HG02571 (cell line): ENCODE data around the gene PIK3R1.

ENCODE experiments used
- ATAC-seq: cut with Tn5 transposase; IDR thresholded peaks from one replicate; pipeline ENCODE4 v1.9.1; 2021; ENCODE audit warnings: mild to moderate bottlenecking, moderate library complexity; ENCODE audit not compliant: unreplicated experiment

Gene PIK3R1

DNA sequence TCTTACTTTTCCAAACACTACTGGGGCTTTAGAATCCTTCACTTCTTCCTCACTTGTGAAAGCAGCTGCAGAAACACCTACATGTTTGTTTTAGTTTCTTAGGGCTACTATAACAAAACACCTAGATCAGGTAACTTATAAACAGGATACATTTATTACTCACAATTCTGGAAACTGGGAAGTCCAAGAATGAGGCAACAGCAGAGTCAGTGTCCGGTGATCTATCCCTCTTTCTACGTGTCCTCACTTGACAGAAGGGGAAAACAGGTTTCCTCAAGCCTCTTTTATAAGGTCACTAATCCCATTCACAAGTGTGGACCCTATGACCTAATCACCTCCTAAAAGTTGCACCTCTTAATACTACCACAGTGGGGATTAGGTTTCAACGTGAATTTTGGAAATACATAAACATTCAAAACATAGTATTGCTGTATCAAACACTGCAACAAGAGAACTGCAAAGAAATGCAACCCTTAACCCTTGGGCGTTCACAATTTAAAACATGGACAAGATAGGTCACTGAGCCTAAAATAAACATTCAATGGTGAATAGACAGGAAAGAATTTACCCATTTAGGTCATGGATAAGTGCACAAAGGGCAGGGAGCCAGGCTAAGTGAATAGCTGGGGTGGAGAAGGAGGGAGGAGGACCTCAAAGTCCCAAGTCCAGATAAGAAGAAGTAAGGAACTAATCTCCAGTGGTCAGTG is 104.3 kb downstream of the PIK3R1 start:
- no peak for ATAC-seq

DNA sequence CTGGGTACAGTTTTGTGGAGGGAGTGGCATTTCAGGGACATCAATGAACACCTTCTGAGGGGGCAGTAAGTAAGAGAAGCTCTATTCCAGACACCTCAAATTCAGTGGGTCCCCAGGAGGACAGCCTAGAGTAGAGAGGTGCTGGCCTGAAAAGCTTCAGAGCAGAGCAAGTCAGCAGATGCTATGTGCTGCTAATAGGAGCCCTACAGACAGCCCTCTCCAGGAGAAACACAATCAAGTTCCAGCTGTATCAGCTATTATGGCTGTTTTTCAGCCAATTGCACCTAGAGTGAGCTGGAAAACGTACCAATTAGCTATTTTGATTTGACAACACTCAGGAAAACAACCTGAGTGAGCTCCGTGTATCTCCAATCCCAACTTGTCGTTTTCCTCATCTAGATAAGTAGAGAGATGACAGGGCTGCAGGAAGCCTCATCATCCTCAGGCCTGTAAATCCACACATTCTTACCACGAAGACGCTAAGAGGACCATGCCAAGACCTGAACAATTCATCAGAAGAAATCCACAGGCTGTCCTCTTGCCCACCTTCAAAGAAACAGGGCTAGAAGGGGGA is 104.9 kb downstream of the PIK3R1 start:
- ATAC-seq: no peak

DNA sequence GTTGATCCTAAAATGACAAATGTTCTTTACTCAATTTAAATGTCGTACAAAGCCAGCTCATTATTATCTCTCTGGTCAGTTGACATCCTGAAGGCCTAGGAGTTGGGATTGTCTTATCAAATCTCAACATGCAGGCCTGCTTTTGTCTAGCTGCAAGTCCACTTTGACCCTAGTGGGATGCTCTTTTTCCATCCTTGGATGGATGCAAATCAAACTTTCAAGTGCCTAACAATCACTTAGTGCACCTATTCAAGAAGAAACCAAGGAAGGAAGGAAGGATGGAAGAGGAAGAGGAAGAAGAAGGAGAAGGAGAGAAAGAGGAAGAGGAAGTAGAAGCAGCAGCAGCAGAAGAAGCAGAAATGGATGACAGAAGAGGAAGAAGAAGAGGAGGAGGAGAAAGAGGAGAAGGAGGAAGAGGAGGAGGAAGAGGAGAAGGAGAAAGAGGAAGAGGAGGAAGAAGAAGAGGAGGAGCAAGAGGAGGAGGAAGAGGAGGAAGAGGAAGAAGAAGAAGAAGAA is 109.6 kb downstream of the PIK3R1 start:
- ATAC-seq: no peak

GRCh38 chr5:68329554-68330255 is 114.1 kb downstream of the PIK3R1 start:
- no peak for ATAC-seq

GRCh38 chr5:68330574-68330973 is 115.0 kb downstream of the PIK3R1 start:
- no peak for ATAC-seq

DNA sequence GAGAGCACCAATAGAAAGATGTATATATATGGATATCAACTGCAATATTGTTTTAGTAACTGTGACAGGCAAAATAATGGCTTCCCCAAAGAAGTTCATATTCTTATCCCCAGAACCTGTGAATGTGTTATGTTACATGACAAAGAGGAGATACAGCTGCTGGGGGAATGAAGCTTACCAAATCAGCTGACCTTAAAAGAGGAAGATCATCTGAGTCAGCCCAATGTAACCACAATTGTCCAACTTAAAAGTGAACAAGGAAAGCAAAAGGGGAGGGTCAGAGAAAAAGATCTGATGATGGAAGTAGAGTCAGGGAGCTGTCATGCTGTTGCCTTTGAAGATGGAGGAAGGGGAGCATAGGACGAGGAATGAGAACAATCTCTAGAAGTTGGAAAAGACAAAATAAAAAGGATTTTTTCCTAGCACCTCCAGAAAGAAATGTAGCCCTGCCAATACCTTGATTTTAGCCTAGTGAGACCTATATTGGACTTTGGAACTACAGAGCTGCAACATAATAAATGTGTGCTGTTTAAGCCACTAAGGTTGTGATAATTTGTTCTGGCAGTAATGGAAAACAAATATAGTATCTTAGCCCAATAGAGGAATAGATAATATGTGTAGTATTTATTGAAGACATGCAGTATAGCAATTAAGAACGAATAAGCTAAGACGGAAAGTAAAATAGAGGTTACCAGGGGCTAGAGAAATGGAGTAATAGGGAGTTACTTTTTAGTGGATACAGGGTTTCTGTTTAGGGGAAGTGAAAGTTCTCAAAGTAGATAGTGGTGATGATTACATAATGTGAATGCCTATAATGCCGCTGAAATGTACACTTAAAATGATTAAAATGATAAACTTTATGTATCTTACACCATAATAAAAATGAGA is 115.9 kb downstream of the PIK3R1 start:
- no peak for ATAC-seq

DNA sequence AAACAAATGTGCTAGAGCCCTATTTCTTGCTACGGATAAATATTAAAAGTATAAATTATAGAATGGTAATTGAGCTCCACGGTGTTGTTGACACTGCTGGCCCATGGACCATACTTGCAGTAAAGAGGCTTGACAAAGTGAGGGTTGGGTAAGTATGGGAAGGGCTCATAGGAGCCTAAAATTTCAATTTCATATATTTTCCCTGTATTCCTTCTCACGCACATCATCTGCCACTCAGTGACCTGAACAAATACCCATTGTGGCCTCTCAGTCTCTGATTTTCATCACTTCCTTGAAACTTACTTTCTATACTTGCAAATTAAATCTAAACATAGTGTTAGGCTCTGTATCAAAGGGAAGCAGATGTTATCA is 116.5 kb downstream of the PIK3R1 start:
- ATAC-seq: no peak

DNA sequence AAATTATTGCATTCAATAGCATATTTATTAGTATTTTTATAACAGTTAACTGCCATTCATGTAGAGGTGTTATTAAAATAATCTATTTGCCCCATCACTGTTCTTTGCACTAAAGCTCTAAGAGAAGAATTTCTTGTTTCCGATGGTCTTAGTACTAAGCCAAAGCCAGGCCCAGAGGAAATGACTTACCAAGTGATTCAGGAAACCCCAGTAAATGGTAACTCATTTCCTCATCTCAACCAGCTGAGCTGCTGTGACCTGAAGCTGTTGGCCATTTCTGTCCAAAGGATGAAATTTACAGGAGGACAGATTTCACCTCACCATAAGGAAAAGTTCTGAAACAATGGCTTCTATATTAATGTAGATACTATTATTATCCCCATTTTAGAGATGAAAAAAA is 117.0 kb downstream of the PIK3R1 start:
- ATAC-seq: no peak

DNA sequence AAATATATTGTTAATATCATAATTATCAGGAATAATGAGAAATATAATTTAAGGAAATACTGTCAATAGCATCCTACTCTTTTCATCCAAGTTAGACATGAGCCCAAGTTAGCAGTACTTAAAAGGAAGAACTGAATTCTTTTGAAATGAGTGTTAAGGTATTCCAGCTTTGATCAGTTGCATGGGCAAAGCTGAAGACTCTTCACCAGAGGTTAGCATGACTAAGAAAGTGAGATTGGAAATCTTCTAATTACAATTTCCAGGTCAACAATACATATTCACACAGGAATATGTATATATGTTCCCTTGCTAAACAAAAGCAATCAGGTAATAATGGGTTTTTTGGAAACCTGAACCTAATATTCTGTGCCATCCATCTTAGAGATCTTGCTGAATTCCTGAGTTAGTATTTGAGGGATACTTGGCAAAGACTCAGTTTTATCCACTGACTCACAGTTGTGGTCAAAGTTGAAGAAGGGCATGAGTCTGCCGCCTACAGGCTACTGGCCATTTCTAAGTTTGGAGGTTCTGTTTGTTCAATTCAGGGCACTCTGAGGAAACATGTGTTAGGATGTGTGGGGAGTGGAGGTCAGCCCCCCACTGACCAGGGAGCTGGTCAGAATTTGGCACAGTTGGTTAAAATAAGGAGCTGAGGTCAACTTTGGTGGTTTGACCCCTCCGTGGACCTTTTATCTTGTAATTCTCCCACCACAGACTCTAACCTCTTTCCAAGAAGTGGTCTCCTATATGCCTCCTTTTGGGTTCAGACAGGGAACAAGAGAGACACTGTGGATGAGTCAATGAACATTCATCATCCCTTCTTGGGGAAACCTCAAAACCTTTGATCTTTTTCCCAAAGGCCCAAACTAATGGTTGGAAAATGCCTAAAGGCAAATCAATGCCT is 118.3 kb downstream of the PIK3R1 start:
- no peak for ATAC-seq

- no peak for ATAC-seq
Observed at GRCh38 chr5:68334553-68334886, 119.0 kb downstream of the PIK3R1 start.

DNA sequence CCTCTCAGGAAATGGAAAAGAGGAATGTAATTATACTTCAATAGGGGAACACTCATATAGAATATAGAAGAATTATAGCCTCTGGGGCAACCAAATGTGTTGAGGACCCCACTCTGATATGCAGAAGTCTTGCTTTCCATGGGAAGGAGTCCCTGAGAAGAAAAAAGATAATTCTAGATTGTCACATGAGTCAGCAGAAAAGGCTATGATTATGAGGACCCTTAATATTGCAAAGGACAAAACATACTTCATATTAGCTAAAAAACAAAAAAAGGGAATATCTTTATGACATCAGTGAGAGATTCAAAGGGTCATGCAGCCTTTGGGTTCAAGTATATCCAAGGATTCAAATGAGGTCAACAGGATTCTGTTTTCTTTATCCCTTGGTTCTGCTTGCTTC is 119.5 kb downstream of the PIK3R1 start:
- ATAC-seq: no peak

- no peak for ATAC-seq
Observed at GRCh38 chr5:68336200-68336599, 120.6 kb downstream of the PIK3R1 start.

GRCh38 chr5:68337235-68337634 is 121.7 kb downstream of the PIK3R1 start:
- ATAC-seq: no peak

DNA sequence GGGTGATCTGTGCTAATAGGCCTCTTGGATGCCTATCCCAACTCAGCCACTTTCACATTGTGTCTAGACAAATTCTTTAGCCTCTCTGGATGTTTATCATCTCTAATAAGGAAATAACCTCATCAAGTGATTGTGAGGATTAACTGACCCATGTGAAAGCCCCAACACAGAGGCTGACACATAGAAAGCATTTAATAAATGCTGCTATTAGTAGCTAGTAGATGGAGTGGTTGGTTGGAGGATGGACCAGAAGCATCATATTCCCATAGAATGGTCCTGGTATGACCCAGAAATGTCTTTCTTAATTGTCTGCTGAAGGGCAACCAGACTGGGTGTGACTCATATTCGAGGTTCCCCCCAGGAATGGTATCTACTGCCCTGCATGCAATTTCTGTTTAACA is 124.4 kb downstream of the PIK3R1 start:
- ATAC-seq: no peak

GRCh38 chr5:68341006-68341405 is 125.5 kb downstream of the PIK3R1 start:
- no peak for ATAC-seq

DNA sequence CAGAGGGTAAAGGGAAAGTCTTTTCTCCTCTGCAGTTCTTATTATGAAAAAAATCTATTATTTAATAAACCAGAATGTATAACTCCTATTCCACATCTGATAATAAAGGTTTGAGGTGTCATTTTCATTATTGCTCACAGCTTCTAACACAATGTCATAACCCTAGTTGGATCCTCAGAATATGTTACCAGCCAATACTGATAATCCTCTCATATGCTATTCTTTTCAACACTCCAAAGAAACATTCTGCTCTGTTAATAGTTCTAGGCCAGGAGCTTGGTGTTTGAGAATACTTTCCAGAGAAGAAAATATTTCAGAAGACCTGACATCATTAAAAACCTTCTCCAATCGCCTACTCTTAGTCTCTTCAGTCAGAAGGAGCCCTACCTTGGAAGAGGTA is 127.1 kb downstream of the PIK3R1 start:
- ATAC-seq: no peak

DNA sequence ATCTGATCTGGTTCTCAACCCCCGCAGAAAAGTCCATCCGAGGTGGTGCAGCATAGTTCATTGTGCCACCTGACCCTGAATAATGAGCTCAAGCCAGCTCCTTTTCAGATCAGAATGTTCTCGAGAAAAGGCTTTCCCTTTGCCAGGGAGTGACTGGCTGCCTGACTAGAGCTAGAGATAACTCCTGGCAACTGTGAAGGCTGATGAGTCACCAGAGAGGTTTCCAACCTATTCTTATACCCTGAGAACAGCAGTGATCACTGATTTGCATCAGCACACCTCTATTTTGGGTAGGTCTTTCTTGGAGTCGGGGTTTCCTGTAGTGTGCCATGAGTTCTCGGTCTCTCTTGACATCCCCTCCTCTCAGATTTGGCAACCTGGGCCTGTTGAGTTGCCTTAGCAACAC is 127.9 kb downstream of the PIK3R1 start:
- ATAC-seq: peak; percentile 70

DNA sequence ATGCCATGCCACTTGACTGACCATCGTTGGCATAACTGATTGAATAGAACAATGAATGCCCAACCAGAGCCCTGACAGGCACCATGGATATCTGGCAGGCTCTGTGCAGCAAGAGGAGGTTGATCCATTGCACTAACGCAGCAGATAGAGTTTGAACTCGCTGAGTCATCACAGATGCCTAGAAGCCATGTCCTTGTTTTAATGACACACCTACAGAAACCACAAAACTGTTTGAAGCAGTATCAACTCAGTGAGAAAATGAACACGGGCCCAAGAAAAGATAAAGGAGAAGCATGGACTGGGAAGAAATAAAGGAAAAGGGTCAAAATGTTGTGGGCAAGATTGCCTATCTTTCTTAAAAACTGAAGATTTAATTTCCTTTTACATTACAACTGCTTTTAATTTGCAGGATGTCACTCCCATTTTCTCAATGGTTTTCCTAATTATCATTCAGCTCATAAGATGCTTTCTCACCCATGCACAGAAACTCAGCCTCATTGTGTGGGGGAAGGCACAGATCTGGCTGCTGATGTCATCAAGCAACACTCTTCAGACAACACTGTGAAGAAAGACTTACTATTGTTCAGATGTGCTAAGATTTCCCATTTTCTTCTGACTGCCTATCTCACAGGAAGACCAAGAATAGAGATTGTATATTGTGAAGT is 129.0 kb downstream of the PIK3R1 start:
- ATAC-seq: no peak

DNA sequence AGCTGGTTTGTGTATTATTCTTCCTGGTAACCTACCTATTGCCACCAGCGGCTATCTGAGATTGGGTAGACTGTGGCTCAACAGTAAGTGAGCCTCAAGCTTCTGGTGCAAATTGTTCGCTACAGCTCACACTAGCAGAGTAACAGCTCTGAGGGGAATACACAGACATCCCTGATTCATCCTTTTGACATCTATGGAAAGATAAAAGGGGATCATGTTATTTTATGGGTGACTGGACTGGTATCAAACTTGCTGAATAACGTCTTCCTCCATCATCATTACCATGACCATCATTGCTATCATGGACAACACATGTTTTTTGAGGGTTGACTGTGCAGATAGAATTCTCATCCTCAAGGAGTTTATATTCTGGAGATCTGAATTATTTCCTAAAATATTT is 129.6 kb downstream of the PIK3R1 start:
- ATAC-seq: no peak

DNA sequence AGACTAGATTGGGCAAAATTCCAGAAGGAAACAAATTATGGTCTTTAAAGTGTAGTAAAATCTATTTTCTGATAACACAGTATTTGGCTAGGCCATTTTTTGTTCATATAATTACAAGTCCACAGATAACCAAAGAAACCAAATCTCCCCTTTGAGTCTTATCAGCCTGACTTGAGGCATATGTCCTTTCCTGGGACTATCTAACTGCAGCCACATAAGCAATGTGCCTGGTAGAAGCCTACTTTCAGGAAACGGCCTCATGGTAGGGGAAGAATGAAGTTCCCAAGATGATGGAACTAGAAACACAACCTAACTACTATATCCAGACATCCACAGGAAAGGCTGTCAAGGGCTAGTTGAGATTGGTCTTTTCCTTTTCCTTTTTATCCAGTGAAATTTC is 130.0 kb downstream of the PIK3R1 start:
- ATAC-seq: no peak
